Stimulated activated CD4-positive, alpha-beta T cell treated with anti-CD3 and anti-CD28 coated beads, Interleukin-1b, Interleukin-23, amount 100 ng/mL, for 24 hours (primary cell): ENCODE measurements around the gene AHRR.
"Not testable (repeated sequence)": the region's sequence is repeated elsewhere in the genome, so short reads cannot be mapped to it uniquely, and the experiment has no call there.

Experiments
- DNase-seq, 4 experiments: peaks; one replicate each; pipeline ENCODE4 v3.0.0-alpha.2; 2020; ENCODE audit warnings: low read depth in 4 of 4, low spot score in 1 of 4

The AHRR gene

DNA sequence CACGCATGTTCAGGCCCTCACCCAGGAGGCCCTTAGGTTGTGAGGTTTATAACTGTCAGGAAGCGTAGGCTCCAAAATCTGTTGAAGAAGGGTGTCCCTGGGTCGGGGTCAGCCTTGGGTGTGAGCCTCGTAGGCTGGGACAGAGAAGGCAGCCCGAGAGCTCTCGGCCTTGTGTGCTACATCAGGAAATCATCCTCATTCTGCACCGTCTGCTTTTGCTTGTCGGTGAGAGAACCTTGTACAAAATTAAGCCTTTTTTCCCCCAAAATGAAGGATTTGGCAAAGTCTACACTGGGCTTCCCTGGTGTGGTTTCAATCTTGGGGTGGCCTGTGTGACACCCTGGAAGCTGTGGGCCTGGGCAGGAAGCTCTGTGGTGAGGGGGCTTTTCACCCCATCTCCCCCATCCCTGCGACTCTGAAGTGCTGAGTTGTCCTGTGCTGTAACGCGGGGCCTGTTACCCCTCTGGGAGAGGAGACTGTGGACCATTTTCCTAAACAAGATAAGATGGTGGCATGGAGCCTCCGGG lies 55.3 kb downstream of the AHRR start:
- no peak for DNase-seq

- no peak for DNase-seq
Measured at GRCh38 chr5:377326-377981, 55.9 kb downstream of the AHRR start.

- no peak for DNase-seq
Measured at GRCh38 chr5:378301-378891, 56.9 kb downstream of the AHRR start.

DNA sequence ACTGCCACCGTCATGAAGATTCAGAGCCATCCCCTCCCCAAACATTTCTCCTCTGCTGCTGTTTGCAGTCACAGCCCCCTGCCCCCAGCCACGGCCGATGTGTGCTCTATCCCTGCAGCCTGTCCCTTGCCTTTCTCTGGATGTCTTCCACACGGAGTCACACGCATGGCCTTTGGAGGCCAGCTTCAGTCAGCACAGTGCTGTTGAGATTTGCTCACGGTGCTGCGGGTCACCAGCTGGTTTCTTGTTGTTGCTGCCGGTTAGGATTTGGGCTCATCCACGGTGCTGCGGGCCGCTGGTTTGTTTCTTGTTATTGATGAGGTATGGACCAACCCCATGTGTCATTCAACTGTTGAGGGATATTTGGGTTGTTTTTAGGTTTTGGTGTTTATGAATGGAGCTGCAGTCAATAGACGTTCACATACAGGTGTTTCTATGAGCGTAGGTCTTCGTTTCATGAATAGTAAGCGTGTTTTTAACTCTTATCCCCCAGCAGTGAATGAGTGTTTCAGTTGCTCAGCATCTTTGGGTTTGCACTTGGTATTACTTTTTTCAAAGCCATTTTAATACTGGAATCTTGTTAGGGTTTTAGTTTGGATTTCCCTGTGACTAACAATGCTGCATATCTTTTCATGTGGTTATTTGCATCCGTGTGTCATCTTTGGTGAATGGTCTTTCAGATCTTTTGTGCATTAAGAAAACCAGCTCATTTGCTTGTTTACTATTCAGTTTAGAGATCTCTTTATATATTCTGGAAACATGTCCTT lies 57.6 kb downstream of the AHRR start:
- no peak for DNase-seq

DNA sequence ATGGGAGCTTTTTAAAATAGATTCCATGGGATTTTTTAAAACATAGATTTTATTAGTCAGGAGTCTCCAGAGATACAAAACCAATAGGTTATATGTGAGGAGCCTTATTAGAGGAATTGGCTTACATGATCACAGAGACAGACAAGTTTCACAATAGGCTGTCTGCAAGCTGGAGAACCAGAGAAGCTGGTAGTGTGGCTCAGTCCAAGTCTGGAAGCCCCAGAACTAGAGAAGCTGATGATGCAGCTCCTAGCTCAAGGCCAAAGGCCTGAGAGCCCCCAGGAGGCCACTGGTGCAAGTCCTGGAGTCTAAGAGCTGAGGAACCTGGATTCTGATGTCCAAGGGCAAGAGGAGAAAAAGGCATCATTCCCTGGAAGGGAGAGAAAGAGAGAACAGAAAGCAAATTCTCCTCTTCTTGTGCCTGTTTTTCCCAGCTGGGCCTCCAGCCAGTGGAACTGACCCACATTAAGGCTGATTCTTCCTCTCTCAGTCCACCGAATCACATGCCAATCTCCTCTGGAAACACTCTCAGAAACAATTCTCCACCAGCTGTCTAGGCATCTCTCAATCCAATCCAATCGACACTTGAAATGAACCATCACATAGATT lies 59.3 kb downstream of the AHRR start:
- no peak for DNase-seq

DNA sequence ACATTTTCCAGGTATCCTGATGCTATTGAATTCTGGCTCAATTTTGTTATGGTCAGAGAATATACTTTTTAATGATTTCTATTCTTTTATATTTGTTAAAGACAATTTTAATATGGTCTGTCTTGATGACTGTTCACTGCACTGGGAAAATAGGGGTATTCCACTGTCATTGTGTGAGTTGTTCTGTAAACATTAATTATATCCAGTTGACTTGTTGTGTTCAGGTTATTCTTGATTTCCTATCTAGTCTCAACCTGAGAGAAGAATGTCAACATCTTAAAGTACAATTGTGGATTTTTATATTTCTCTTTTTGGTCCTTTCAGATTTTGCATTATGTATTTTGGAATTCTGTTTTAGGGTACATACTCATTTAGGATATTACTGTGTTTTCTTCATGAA lies 61.6 kb downstream of the AHRR start:
- no peak for DNase-seq

DNA sequence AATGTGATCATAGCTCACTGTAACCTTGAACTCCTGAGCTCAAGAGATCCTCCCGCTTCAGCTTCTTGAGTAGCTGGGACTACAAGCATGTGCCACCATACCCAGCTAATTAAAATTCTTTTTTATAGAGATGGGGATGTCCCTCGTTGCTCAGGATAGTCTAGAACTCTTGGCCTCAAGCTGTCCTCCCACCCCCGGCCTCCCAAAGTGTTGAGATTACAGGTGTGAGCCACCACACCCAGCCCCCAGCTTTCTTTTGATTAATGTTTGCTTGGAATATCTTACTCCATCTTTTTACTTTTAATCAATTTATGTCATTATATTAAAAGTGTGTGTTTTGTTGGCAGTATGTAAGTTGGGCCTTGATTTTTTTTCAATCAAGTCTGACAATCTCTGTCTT lies 62.1 kb downstream of the AHRR start:
- DNase-seq, result no peak

- DNase-seq, result not testable (repeated sequence)
Measured at GRCh38 chr5:384576-384975, 63.1 kb downstream of the AHRR start.

DNA sequence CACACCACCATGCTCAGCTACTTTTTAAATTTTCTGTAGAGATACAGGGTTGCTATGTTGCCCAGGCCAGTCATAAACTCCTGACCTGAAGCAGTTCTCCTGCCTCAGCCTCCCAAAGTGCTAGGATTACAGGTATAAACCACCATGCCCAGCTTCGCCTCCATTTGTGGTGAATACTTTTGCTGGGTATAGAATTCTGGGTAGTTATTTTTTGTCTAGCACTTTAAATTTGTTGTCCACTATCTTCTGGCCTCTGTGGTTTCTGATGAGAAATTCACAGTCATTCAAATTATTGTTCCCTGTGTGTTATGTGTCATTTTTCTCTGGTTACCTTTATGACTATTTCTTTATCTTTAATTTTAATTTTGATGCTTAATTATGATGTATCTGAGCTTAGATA lies 63.8 kb downstream of the AHRR start:
- no peak for DNase-seq

GRCh38 chr5:386432-387341 lies 65.2 kb downstream of the AHRR start:
- no peak for DNase-seq

GRCh38 chr5:387491-388265 lies 66.2 kb downstream of the AHRR start:
- no peak for DNase-seq

DNA sequence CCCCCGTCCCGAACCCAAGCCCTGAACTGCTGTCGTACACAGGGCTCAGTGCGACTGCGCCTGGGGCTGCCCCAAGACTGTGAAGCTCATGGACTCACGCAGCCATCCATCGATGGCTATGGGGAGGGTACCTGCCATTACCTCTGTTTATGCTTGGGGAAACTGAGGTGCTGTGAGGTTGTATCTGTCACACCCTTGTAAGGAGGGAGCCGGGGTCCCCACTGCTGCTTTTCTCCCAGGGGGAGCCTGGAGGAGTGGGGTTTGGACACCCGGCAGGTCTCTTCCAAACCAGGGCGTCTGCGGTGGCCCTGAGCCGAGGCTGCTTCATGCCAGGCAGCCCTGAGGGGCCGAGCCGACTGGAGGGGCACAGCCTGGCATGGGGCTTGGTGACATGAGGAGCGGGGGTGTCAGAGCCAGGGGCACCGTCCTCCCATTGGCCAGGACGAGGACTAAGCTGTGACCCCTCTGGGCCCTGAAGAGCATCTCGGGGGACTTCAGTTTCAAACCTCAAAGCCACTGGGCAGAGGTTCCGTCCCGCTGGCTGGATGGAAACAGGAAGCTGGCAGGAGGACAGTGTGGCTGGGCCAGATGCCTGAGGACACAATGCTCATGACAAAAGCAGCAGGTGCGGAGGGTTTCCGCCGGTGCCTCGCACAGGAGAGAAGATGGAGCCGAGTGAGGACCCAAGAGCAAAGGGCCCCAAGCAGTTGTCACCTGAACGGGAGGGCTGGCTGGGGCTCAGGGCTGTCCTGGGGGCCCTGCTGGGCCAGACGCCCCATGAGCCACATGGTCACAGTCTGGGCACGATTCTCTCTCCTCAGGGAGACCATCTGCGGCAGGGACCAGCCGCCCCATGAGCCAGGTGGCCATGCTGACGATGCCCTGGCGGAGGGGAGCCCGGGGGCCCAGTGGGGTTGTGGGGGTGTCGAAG lies 67.0 kb downstream of the AHRR start:
- no peak for DNase-seq

GRCh38 chr5:389197-389821 lies 67.8 kb downstream of the AHRR start:
- no peak for DNase-seq

GRCh38 chr5:389891-390622 lies 68.5 kb downstream of the AHRR start:
- no peak for DNase-seq

- no peak for DNase-seq
Measured at GRCh38 chr5:390623-391491, 69.3 kb downstream of the AHRR start.

- DNase-seq, result peak; percentile 55 to 85 (median 70)
Measured at GRCh38 chr5:392431-392988, 71.0 kb downstream of the AHRR start.
